GM21381 (cell line): ENCODE data around the gene PRKN.
"Not testable (repeated sequence)": the region's sequence is repeated elsewhere in the genome, so short reads cannot be mapped to it uniquely, and the experiment has no call there.

ENCODE experiments used
- ATAC-seq: cut with Tn5 transposase; IDR thresholded peaks from one replicate; pipeline ENCODE4 v1.9.1; 2021; ENCODE audit warnings: mild to moderate bottlenecking, moderate library complexity; ENCODE audit not compliant: unreplicated experiment

PRKN gene

GRCh38 chr6:162679681-162680080 lies 47.9 kb downstream of the PRKN start:
- no peak for ATAC-seq

GRCh38 chr6:162678896-162679295 lies 48.7 kb downstream of the PRKN start:
- not testable (repeated sequence) for ATAC-seq

GRCh38 chr6:162675503-162675902 lies 52.1 kb downstream of the PRKN start:
- ATAC-seq, result no peak

- no peak for ATAC-seq
Measured at GRCh38 chr6:162674452-162674851, 53.1 kb downstream of the PRKN start.

- no peak for ATAC-seq
Measured at GRCh38 chr6:162671580-162672165, 55.9 kb downstream of the PRKN start.

- ATAC-seq, result no peak
Measured at GRCh38 chr6:162670345-162670744, 57.2 kb downstream of the PRKN start.

- no peak for ATAC-seq
Measured at GRCh38 chr6:162666246-162666645, 61.3 kb downstream of the PRKN start.

- ATAC-seq, result no peak
Measured at GRCh38 chr6:162653808-162654207, 73.8 kb downstream of the PRKN start.

GRCh38 chr6:162651505-162651904 lies 76.1 kb downstream of the PRKN start:
- no peak for ATAC-seq

- ATAC-seq, result no peak
Measured at GRCh38 chr6:162649271-162649670, 78.3 kb downstream of the PRKN start.

- ATAC-seq, result no peak
Measured at GRCh38 chr6:162644153-162644552, 83.4 kb downstream of the PRKN start.

- ATAC-seq, result no peak
Measured at GRCh38 chr6:162640756-162641155, 86.8 kb downstream of the PRKN start.

- ATAC-seq, result no peak
Measured at GRCh38 chr6:162639951-162640350, 87.6 kb downstream of the PRKN start.

- ATAC-seq, result no peak
Measured at GRCh38 chr6:162638931-162639574, 88.5 kb downstream of the PRKN start.

GRCh38 chr6:162637317-162637716 lies 90.2 kb downstream of the PRKN start:
- no peak for ATAC-seq

GRCh38 chr6:162636167-162636566 lies 91.4 kb downstream of the PRKN start:
- ATAC-seq, result no peak

- ATAC-seq, result no peak
Measured at GRCh38 chr6:162631546-162631945, 96.0 kb downstream of the PRKN start.

GRCh38 chr6:162630069-162630468 lies 97.5 kb downstream of the PRKN start:
- no peak for ATAC-seq

- no peak for ATAC-seq
Measured at GRCh38 chr6:162627825-162628224, 99.7 kb downstream of the PRKN start.

GRCh38 chr6:162627362-162627761 lies 100.2 kb downstream of the PRKN start:
- ATAC-seq, result no peak

GRCh38 chr6:162626869-162627268 lies 100.7 kb downstream of the PRKN start:
- ATAC-seq, result no peak

GRCh38 chr6:162625846-162626540 lies 101.6 kb downstream of the PRKN start:
- no peak for ATAC-seq
